Gastrocnemius medialis (tissue), 4 donors: ENCODE results near the gene PPM1F.

Source experiments
- POLR2A ChIP-seq, 2 donors: fragments of 450-650 bp; IDR thresholded peaks; one replicate each; pipeline ENCODE4 v1.6.1; 2017; ENCODE audit warnings: antibody characterized with exemption in 2 of 2, mild to moderate bottlenecking in 2 of 2, moderate library complexity in 2 of 2
- TF ChIP-seq, protein P1 (sequence below), 5 experiments: fragments of 450-650 bp in 3 of 5; fragments of 200-600 bp in 2 of 5; sonication (generic) in 2 of 5; IDR thresholded peaks in 4 of 5; conservative IDR thresholded peaks in 1 of 5; 1 replicate in 4 of 5; 2 replicates in 1 of 5; pipeline ENCODE4 v1.5.1; 2016 to 2019; ENCODE audit warnings: antibody characterized with exemption in 5 of 5, mild to moderate bottlenecking in 3 of 5, moderate library complexity in 3 of 5

- TF ChIP-seq, protein P1, sequence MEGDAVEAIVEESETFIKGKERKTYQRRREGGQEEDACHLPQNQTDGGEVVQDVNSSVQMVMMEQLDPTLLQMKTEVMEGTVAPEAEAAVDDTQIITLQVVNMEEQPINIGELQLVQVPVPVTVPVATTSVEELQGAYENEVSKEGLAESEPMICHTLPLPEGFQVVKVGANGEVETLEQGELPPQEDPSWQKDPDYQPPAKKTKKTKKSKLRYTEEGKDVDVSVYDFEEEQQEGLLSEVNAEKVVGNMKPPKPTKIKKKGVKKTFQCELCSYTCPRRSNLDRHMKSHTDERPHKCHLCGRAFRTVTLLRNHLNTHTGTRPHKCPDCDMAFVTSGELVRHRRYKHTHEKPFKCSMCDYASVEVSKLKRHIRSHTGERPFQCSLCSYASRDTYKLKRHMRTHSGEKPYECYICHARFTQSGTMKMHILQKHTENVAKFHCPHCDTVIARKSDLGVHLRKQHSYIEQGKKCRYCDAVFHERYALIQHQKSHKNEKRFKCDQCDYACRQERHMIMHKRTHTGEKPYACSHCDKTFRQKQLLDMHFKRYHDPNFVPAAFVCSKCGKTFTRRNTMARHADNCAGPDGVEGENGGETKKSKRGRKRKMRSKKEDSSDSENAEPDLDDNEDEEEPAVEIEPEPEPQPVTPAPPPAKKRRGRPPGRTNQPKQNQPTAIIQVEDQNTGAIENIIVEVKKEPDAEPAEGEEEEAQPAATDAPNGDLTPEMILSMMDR (IDR thresholded peaks at IDR 0.05 in 4 of 5, conservative IDR thresholded peaks at IDR 0.05 in 1 of 5): no peak
- no peak for TF ChIP-seq POLR2A (IDR thresholded peaks at IDR 0.05)
Observed at GRCh38 chr22:21974058-21974649, 21.5 kb upstream of the PPM1F start.
